HepG2 (cell line): ENCODE measurements around the gene CCDC83. TPM values are rescaled to one million over a fixed set of nuclear protein-coding genes. Genes with fewer than 3 reads are reported as not detected.

Experiments
- BCLAF1 ChIP-seq: fragments of 450-650 bp; IDR thresholded peaks from 2 replicates; pipeline ENCODE4 v1.6.1; 2017; ENCODE audit warnings: mild to moderate bottlenecking
- CENPT ChIP-seq: sonication (generic); formaldehyde crosslinking; IDR thresholded peaks from 2 replicates; pipeline ENCODE4 v1.8.0; 2022; ENCODE audit warnings: low read depth, mild to moderate bottlenecking, moderate library complexity, missing genetic modification reagents
- FLYWCH1 ChIP-seq: sonication (generic); formaldehyde crosslinking; IDR thresholded peaks from 2 replicates; pipeline ENCODE4 v1.8.1; 2023; ENCODE audit warnings: mild to moderate bottlenecking, missing genetic modification reagents
- GLI4 ChIP-seq: sonication (generic); formaldehyde crosslinking; IDR thresholded peaks from 2 replicates; pipeline ENCODE4 v1.5.1; 2020; ENCODE audit warnings: missing genetic modification reagents, mild to moderate bottlenecking, moderate library complexity, borderline replicate concordance
- PLSCR1 ChIP-seq: sonication (generic); formaldehyde crosslinking; IDR thresholded peaks from 2 replicates; pipeline ENCODE4 v1.5.0; 2020; ENCODE audit warnings: missing genetic modification reagents, mild to moderate bottlenecking, borderline replicate concordance
- PTBP1 ChIP-seq: fragments of 200-400 bp; formaldehyde crosslinking; IDR thresholded peaks from 2 replicates; pipeline ENCODE4 v1.6.1; 2018; ENCODE audit warnings: low read length, low read depth; ENCODE audit not compliant: poor library complexity, severe bottlenecking
- RBAK ChIP-seq: sonication (generic); formaldehyde crosslinking; IDR thresholded peaks from 2 replicates; pipeline ENCODE4 v1.5.1; 2020; ENCODE audit warnings: mild to moderate bottlenecking, missing genetic modification reagents
- SAFB2 ChIP-seq: sonication (generic); formaldehyde crosslinking; IDR thresholded peaks from 2 replicates; pipeline ENCODE4 v1.5.1; 2020; ENCODE audit warnings: missing genetic modification reagents, low read depth, mild to moderate bottlenecking, borderline replicate concordance
- SIX1 ChIP-seq: sonication (generic); formaldehyde crosslinking; IDR thresholded peaks from 2 replicates; pipeline ENCODE4 v1.4.0; 2020; ENCODE audit warnings: missing genetic modification reagents, borderline replicate concordance
- SNAPC5 ChIP-seq: sonication (generic); formaldehyde crosslinking; IDR thresholded peaks from 2 replicates; pipeline ENCODE4 v1.8.1; 2023; ENCODE audit warnings: mild to moderate bottlenecking, missing genetic modification reagents, borderline replicate concordance
- SOX13 ChIP-seq, 3 experiments: fragments of 450-650 bp in 1 of 3; sonication (generic) in 1 of 3; formaldehyde crosslinking in 1 of 3; IDR thresholded peaks in 2 of 3; conservative IDR thresholded peaks in 1 of 3; 2 replicates each; pipeline versions ENCODE4 v1.5.0 to v1.6.1; 2016 to 2020; ENCODE audit warnings: antibody characterized with exemption in 1 of 3, mild to moderate bottlenecking in 1 of 3, missing compliant biosample characterization in 1 of 3, missing genetic modification reagents in 1 of 3, moderate library complexity in 1 of 3
- TBX2 ChIP-seq: sonication (generic); formaldehyde crosslinking; IDR thresholded peaks from 2 replicates; pipeline ENCODE4 v1.5.0; 2020; ENCODE audit warnings: missing genetic modification reagents, mild to moderate bottlenecking, borderline replicate concordance
- TFDP1 ChIP-seq: IDR thresholded peaks from 2 replicates; pipeline ENCODE4 v1.6.1; 2016; ENCODE audit warnings: missing compliant biosample characterization, missing genetic modification reagents, borderline replicate concordance
- ZBTB26 ChIP-seq: IDR thresholded peaks from 2 replicates; pipeline ENCODE4 v1.6.1; 2016; ENCODE audit warnings: missing compliant biosample characterization, missing genetic modification reagents, borderline replicate concordance
- ZBTB44 ChIP-seq: sonication (generic); formaldehyde crosslinking; IDR thresholded peaks from 2 replicates; pipeline ENCODE4 v1.4.0; 2020; ENCODE audit warnings: missing genetic modification reagents
- ZNF10 ChIP-seq: sonication (generic); formaldehyde crosslinking; IDR thresholded peaks from 2 replicates; pipeline ENCODE4 v1.4.0; 2020; ENCODE audit warnings: mild to moderate bottlenecking, low read depth, missing genetic modification reagents, borderline replicate concordance
- ZNF224 ChIP-seq: sonication (generic); formaldehyde crosslinking; IDR thresholded peaks from 2 replicates; pipeline ENCODE4 v1.5.0; 2020; ENCODE audit warnings: mild to moderate bottlenecking, missing genetic modification reagents
- ZNF432 ChIP-seq: sonication (generic); formaldehyde crosslinking; IDR thresholded peaks from 2 replicates; pipeline ENCODE4 v1.5.0; 2020; ENCODE audit warnings: missing genetic modification reagents, mild to moderate bottlenecking, borderline replicate concordance
- ZNF446 ChIP-seq: sonication (generic); formaldehyde crosslinking; IDR thresholded peaks from 2 replicates; pipeline ENCODE4 v1.5.0; 2020; ENCODE audit warnings: mild to moderate bottlenecking, missing genetic modification reagents
- ZNF484 ChIP-seq: sonication (generic); formaldehyde crosslinking; IDR thresholded peaks from 2 replicates; pipeline ENCODE4 v1.5.1; 2020; ENCODE audit warnings: mild to moderate bottlenecking, low read depth, missing genetic modification reagents, borderline replicate concordance
- polyA plus RNA-seq, 8 experiments: library from polyadenylated mRNA; depleted of rRNA in 3 of 8; stranded (reverse) in 7 of 8; unstranded in 1 of 8; fragments of >200 nt; fragmentation: Illumina TruSeq in 4 of 8; extraction: Trizol in 4 of 8; gene quantifications; 2 replicates each; pipeline versions ENCODE4 v1.2.1 to v1.2.3, GENCODE V29; 2011 to 2016; ENCODE audit warnings: low read depth in 4 of 8, missing spikeins in 1 of 8, mixed read lengths in 1 of 8; ENCODE audit not compliant: insufficient read depth in 1 of 8
- total RNA-seq, 5 experiments: library from RNA; depleted of rRNA; stranded (reverse); fragments of >200 nt; fragmentation: Illumina TruSeq; extraction: Trizol; gene quantifications; 2 replicates each; pipeline ENCODE4 v1.2.3, GENCODE V29; 2016; ENCODE audit warnings: low read depth in 1 of 5

CCDC83 gene
- total and polyA plus RNA-seq, 2 of the 13 experiments (the other 11 are each of a cell fraction or from before 2014, with no cell fraction given) = not detected

GRCh38 chr11:85810871-85811611, 44.1 kb upstream of the CCDC83 start, which contains the start of gene SYTL2 (continued):
- TF ChIP-seq TFDP1 (peak; percentile 81; the same call in 1 of the 2 replicates), SIX1 (CRISPR knock-in tag) (no peak), BCLAF1 (no peak), TBX2 (CRISPR knock-in tag) (peak; percentile 26; the same call in 1 of the 2 replicates), ZBTB44 (CRISPR knock-in tag) (peak; percentile 37; the same call in 1 of the 2 replicates), RBAK (no peak), SAFB2 (CRISPR knock-in tag) (no peak), PLSCR1 (CRISPR knock-in tag) (no peak), PTBP1 (no peak), ZNF484 (CRISPR knock-in tag) (no peak), GLI4 (CRISPR knock-in tag) (no peak), FLYWCH1 (no peak), SOX13 (IDR thresholded peaks at IDR 0.05) (no peak), SOX13 (CRISPR knock-in tag; conservative IDR thresholded peaks at IDR 0.05 in 1 of 2, IDR thresholded peaks at IDR 0.05 in 1 of 2) (no peak), ZNF432 (CRISPR knock-in tag) (no peak), SNAPC5 (no peak), ZBTB26 (no peak), ZNF446 (no peak), CENPT (peak; percentile 65; the same call in 1 of the 2 replicates), ZNF224 (no peak), ZNF10 (CRISPR knock-in tag) (no peak)
